WI38 (cell line): ENCODE measurements around the gene KLHL11.

Experiments used
- H3K4me3 ChIP-seq: 2 replicates; pipeline ENCODE4 v1.5.1; 2011; ENCODE audit warnings: low read depth, mild to moderate bottlenecking, control low read depth, low read length
- CTCF ChIP-seq: IDR thresholded peaks from 2 replicates; pipeline ENCODE4 v1.5.1; 2012; ENCODE audit warnings: low read depth, mild to moderate bottlenecking, control low read depth, low read length

The KLHL11 gene

GRCh38 chr17:41909088-41909487 is 43.9 kb upstream of the KLHL11 start:
- no peak for TF ChIP-seq CTCF
- no peak overlapping the region for H3K4me3 ChIP-seq

GRCh38 chr17:41907633-41908539 is 42.7 kb upstream of the KLHL11 start:
- H3K4me3 ChIP-seq = no peak overlapping the region
- TF ChIP-seq CTCF = no peak

- no peak for TF ChIP-seq CTCF
- H3K4me3 ChIP-seq = no peak overlapping the region
These were observed 41.9 kb upstream of the KLHL11 start for GRCh38 chr17:41907185-41907556.

- no peak for TF ChIP-seq CTCF
- no peak overlapping the region for H3K4me3 ChIP-seq
These were observed 41.4 kb upstream of the KLHL11 start for GRCh38 chr17:41906465-41907184.

GRCh38 chr17:41905172-41905571 is 39.9 kb upstream of the KLHL11 start:
- TF ChIP-seq CTCF = no peak
- no peak overlapping the region for H3K4me3 ChIP-seq

GRCh38 chr17:41904242-41904841 is 39.1 kb upstream of the KLHL11 start:
- no peak overlapping the region for H3K4me3 ChIP-seq
- TF ChIP-seq CTCF = no peak

GRCh38 chr17:41901646-41902045 is 36.4 kb upstream of the KLHL11 start:
- no peak overlapping the region for H3K4me3 ChIP-seq
- no peak for TF ChIP-seq CTCF
